OCI-LY7 (cell line): ENCODE measurements around the gene POLA1. TPM values are rescaled to one million over a fixed set of nuclear protein-coding genes. Genes with fewer than 3 reads are reported as not detected.

Source experiments
- BruUV-seq: library from RNA; stranded (reverse); fragments of 400-500 nt; replicated peaks from 2 replicates; lab custom pipeline; 2021; lab: Mats Ljungman, UMichigan
- CTCF ChIA-PET: fragments of 300-600 bp; sonication (Branson Sonifier 250); formaldehyde crosslinking; loops from one replicate; lab custom pipeline; 2022; ENCODE audit warnings: antibody characterized with exemption; ENCODE audit not compliant: unreplicated experiment; lab: Charles Lee
- POLR2A ChIA-PET: fragments of 300-600 bp; sonication (Branson Sonifier 250); formaldehyde crosslinking; loops from one replicate; lab custom pipeline; 2022; ENCODE audit warnings: antibody characterized with exemption; lab: Charles Lee
- DNase-seq: peaks from one replicate; pipeline ENCODE4 v3.0.0-alpha.2; 2015; ENCODE audit warnings: low spot score
- H2AFZ ChIP-seq: fragments of 200-600 bp; sonication (generic), shearing (Covaris generic); 2 replicates; pipeline ENCODE4 v1.6.1; 2014; ENCODE audit warnings: mild to moderate bottlenecking, antibody characterized with exemption, low read length, moderate library complexity
- H3K27ac ChIP-seq: fragments of 200-600 bp; sonication (generic); 2 replicates; pipeline ENCODE4 v1.5.1; 2014; ENCODE audit warnings: mixed run types, low read depth, mild to moderate bottlenecking, moderate library complexity, low read length, inconsistent platforms; ENCODE audit not compliant: poor library complexity, severe bottlenecking
- H3K36me3 ChIP-seq: fragments of 200-600 bp; sonication (generic); 2 replicates; pipeline ENCODE4 v1.6.1; 2014; ENCODE audit warnings: mild to moderate bottlenecking, antibody characterized with exemption, low read length, moderate library complexity, mixed read lengths; ENCODE audit not compliant: insufficient read depth
- H3K4me1 ChIP-seq: fragments of 200-600 bp; sonication (generic); 2 replicates; pipeline ENCODE4 v1.5.1; 2014; ENCODE audit warnings: mild to moderate bottlenecking, low read length; ENCODE audit not compliant: insufficient read depth, poor library complexity, severe bottlenecking
- H3K4me2 ChIP-seq: fragments of 200-600 bp; sonication (generic); 2 replicates; pipeline ENCODE4 v1.6.1; 2014; ENCODE audit warnings: mild to moderate bottlenecking, low read length
- H3K4me3 ChIP-seq: fragments of 200-600 bp; sonication (generic); 2 replicates; pipeline ENCODE4 v1.5.1; 2014; ENCODE audit warnings: mild to moderate bottlenecking, low read depth, low read length; ENCODE audit not compliant: poor library complexity, severe bottlenecking
- H3K79me2 ChIP-seq: fragments of 200-600 bp; sonication (generic); 2 replicates; pipeline ENCODE4 v1.6.1; 2016; ENCODE audit warnings: low read depth, mild to moderate bottlenecking, low read length, moderate library complexity, mixed read lengths; ENCODE audit not compliant: insufficient read depth
- H3K9me2 ChIP-seq: fragments of 200-600 bp; sonication (generic); 2 replicates; pipeline ENCODE4 v1.6.1; 2016; ENCODE audit warnings: mild to moderate bottlenecking, low read length, mixed read lengths; ENCODE audit not compliant: insufficient read depth
- H3K9me3 ChIP-seq: fragments of 200-600 bp; sonication (generic); 2 replicates; pipeline ENCODE4 v1.6.1; 2014; ENCODE audit warnings: mild to moderate bottlenecking, mixed run types, low read length, mixed read lengths
- H4K20me1 ChIP-seq: fragments of 200-600 bp; sonication (generic); 2 replicates; pipeline ENCODE4 v1.6.1; 2014; ENCODE audit warnings: mild to moderate bottlenecking, antibody characterized with exemption, low read length, moderate library complexity, mixed read lengths; ENCODE audit not compliant: insufficient read depth
- EZH2phosphoT487 ChIP-seq: fragments of 200-600 bp; sonication (generic); IDR thresholded peaks from 2 replicates; pipeline ENCODE4 v1.6.1; 2018; ENCODE audit warnings: low read depth, borderline replicate concordance, mild to moderate bottlenecking, mixed run types, antibody characterized with exemption, low read length, moderate library complexity, mixed read lengths
- intact Hi-C: fragments of 100-400 bp; cut with micrococcal nuclease; formaldehyde crosslinking; loops from one replicate; pipeline ENCODE4 v1.10.0; 2022; ENCODE audit not compliant: unreplicated experiment
- total RNA-seq, 2 experiments: library from RNA; depleted of rRNA in 1 of 2; stranded (reverse); fragments of >200 nt in 1 of 2; shearing (Covaris generic) in 1 of 2; gene quantifications; 2 replicates each; pipeline ENCODE4 v1.2.3, GENCODE V29; 2014 to 2022
- TF ChIP-seq, protein P1 (sequence below): fragments of 200-600 bp; sonication (generic); conservative IDR thresholded peaks from 2 replicates; pipeline ENCODE4 v1.5.1; 2014; ENCODE audit warnings: mild to moderate bottlenecking, antibody characterized with exemption, low read length, moderate library complexity, mixed read lengths

Gene POLA1
- total RNA-seq, 2 experiments from 2014 or later: 58.0 to 65.1 TPM

- no peaks in the 10 kb centered on the region for H3K9me3 ChIP-seq
- no peak overlapping the region for H2AFZ ChIP-seq
- no peak for DNase-seq
- no peaks in the 10 kb centered on the region for H3K79me2 ChIP-seq
- H3K4me1 ChIP-seq: no peaks in the 10 kb centered on the region
- ChIA-PET CTCF (no interaction called here), POLR2A (no interaction called here)
- no peak overlapping the region for H3K27ac ChIP-seq
- no peaks in the 10 kb centered on the region for H3K9me2 ChIP-seq
- H3K4me3 ChIP-seq: no peak overlapping the region
- H3K36me3 ChIP-seq: no peaks in the 10 kb centered on the region
- no TSS peak for BruUV-seq
- intact Hi-C loops: no loop called here
- no peaks in the 10 kb centered on the region for H4K20me1 ChIP-seq
- TF ChIP-seq EZH2phosphoT487: no peak
- TF ChIP-seq, protein P1, sequence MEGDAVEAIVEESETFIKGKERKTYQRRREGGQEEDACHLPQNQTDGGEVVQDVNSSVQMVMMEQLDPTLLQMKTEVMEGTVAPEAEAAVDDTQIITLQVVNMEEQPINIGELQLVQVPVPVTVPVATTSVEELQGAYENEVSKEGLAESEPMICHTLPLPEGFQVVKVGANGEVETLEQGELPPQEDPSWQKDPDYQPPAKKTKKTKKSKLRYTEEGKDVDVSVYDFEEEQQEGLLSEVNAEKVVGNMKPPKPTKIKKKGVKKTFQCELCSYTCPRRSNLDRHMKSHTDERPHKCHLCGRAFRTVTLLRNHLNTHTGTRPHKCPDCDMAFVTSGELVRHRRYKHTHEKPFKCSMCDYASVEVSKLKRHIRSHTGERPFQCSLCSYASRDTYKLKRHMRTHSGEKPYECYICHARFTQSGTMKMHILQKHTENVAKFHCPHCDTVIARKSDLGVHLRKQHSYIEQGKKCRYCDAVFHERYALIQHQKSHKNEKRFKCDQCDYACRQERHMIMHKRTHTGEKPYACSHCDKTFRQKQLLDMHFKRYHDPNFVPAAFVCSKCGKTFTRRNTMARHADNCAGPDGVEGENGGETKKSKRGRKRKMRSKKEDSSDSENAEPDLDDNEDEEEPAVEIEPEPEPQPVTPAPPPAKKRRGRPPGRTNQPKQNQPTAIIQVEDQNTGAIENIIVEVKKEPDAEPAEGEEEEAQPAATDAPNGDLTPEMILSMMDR: no peak
- no peak overlapping the region for H3K4me2 ChIP-seq
Observed at GRCh38 chrX:24672701-24673190, 21.0 kb upstream of the POLA1 start.

DNA sequence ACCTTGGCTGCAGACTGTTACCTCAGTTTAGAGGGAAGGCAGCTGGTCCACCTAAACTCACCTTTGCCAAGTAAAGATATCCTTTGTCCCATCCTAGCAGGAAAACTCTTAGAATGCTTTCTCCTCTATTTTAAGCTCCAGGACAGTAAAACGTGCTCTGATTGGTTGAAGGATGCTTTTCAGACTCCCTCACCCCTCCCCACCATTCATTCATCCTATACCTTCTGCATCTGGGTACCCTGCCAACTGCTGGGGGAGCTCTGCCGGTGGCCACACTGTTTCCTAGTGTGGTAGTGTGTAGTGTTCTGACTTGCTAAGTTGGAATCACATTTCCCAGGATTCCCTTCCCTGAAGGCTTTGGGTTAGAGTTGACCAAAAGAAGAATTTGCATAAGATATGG lies 20.3 kb upstream of the POLA1 start:
- BruUV-seq: no TSS peak
- no peak overlapping the region for H3K4me2 ChIP-seq
- intact Hi-C loops: no loop called here

More for the DNA sequence above, 20.3 kb upstream of the POLA1 start:
- no peaks in the 10 kb centered on the region for H3K79me2 ChIP-seq
- TF ChIP-seq, protein P1: no peak
- TF ChIP-seq EZH2phosphoT487: no peak
- no peaks in the 10 kb centered on the region for H3K9me3 ChIP-seq
- no peak overlapping the region for H3K27ac ChIP-seq
- DNase-seq: no peak
- H3K4me1 ChIP-seq: no peaks in the 10 kb centered on the region
- CTCF ChIA-PET: no interaction called here
- no peak overlapping the region for H2AFZ ChIP-seq
- no peaks in the 10 kb centered on the region for H4K20me1 ChIP-seq
- no peak overlapping the region for H3K4me3 ChIP-seq
- no peaks in the 10 kb centered on the region for H3K36me3 ChIP-seq
- H3K9me2 ChIP-seq: no peaks in the 10 kb centered on the region
- POLR2A ChIA-PET: no interaction called here
